ENCODE results near the gene ZNF365. TPM values are rescaled to one million over a fixed set of nuclear protein-coding genes. Genes with fewer than 3 reads are reported as not detected.

ZNF365 gene
- total RNA-seq, 4 donors from 2014 or later: 0.67 to 5.8 (median 1.7) TPM

- no peaks in the 10 kb centered on the region for H3K4me1 ChIP-seq
- no peaks in the 10 kb centered on the region for H3K27me3 ChIP-seq
- ATAC-seq: no peak
- no peaks in the 10 kb centered on the region for H3K36me3 ChIP-seq
- no peak overlapping the region for H3K27ac ChIP-seq
- no peak overlapping the region for H3K4me3 ChIP-seq
- TF ChIP-seq CTCF (IDR thresholded peaks at IDR 0.05) (no peak), EP300 (IDR thresholded peaks at IDR 0.05) (no peak), POLR2AphosphoS5 (IDR thresholded peaks at IDR 0.05) (no peak), POLR2A (IDR thresholded peaks at IDR 0.05) (no peak)
- no peaks in the 10 kb centered on the region for H3K9me3 ChIP-seq
- 90 to 100% methylated on average over 1 of the region's 1 CpG for WGBS, 2 donors (ENCODE audit: low coverage in 1 of 2)
Measured at GRCh38 chr10:62426086-62426485, 51.9 kb downstream of the ZNF365 start.

DNA sequence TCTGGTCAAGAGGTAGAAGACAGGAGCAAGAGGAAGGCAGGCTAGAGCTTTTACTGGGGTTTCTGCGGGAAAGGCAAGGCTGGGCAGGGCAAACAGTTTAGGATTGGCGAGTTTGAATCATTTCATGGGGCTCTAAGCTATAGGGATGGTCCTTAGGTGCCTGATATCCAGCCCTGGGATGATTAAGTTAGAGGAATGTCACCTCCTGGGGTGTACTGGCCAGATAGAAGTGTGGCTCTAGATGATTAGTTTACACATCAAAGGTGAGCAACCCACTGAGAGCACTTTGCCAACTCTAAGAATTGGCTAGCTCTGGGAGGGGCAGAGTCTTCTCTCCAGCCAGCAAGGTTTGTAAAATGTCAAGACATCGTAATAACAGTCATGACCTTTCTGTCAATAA, 52.4 kb downstream of the ZNF365 start:
- Histone ChIP-seq H3K9me3 (no peaks in the 10 kb centered on the region), H3K36me3 (no peaks in the 10 kb centered on the region), H3K27me3 (no peaks in the 10 kb centered on the region), H3K4me3 (no peak overlapping the region), H3K4me1 (no peaks in the 10 kb centered on the region), H3K27ac (no peak overlapping the region)
- 77 to 79% methylated on average over 2 to 3 of the region's 3 CpGs for WGBS, 2 donors (ENCODE audit: low coverage in 1 of 2)
- ATAC-seq: no peak
- TF ChIP-seq POLR2A (IDR thresholded peaks at IDR 0.05) (no peak), POLR2AphosphoS5 (IDR thresholded peaks at IDR 0.05) (no peak), EP300 (IDR thresholded peaks at IDR 0.05) (no peak), CTCF (IDR thresholded peaks at IDR 0.05) (no peak)

DNA sequence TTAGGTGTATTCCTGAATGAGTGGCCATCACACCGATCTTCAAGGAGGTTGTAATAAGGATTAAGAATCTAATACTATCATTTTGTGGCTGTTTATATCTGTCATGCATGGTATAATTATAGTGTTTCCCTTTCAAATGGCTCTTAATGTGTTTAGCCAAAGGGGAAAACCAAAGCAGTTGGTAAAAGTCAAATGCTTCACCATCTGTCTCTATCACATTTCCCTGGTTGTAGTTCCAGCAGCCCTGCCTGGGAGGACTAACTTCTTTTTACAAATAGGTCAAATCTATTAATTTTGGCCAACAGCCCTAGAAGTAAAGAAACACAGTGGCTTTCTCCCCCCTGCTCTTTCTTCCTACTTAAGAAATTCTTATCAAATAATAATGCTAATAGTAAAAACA, 56.7 kb downstream of the ZNF365 start:
- no peaks in the 10 kb centered on the region for H3K27me3 ChIP-seq
- no peak for ATAC-seq
- H3K4me3 ChIP-seq: no peak overlapping the region
- no peaks in the 10 kb centered on the region for H3K9me3 ChIP-seq
- no peaks in the 10 kb centered on the region for H3K36me3 ChIP-seq
- TF ChIP-seq EP300 (IDR thresholded peaks at IDR 0.05) (no peak), POLR2A (IDR thresholded peaks at IDR 0.05) (no peak), CTCF (IDR thresholded peaks at IDR 0.05) (no peak), POLR2AphosphoS5 (IDR thresholded peaks at IDR 0.05) (no peak)
- no peak overlapping the region for H3K27ac ChIP-seq
- H3K4me1 ChIP-seq: peaks cover 0 to 9% (median 0%) of the 10 kb centered on the region in 3 donors
- WGBS, 2 donors (ENCODE audit: low coverage in 1 of 2): 100% methylated on average over 1 of the region's 1 CpG

DNA sequence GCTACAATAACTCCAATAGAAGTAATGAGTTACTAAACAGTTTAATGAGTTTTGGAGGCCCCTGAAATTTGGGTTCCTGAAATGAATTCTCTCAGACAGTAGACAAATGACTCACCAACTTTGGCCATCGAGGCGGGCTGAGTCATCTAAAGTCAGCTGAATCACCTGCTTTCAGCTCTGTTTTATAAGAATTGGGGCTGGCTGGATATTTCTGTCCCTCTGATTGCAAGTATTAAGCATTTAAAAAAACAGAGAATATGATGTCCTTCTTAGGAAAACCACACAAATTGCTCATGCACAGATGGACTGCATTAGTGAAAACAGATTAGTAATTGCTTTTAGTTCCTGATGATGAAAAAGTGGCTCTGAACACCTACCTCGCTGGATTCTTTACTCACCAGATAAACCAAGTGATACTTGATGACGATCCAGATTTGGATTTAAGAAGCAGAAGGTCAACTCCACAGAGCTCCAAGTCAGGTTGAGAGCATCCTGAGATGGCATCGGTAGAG, 59.1 kb downstream of the ZNF365 start:
- Histone ChIP-seq H3K4me3 (no peak overlapping the region), H3K36me3 (no peaks in the 10 kb centered on the region), H3K4me1 (peaks cover 0 to 9% (median 0%) of the 10 kb centered on the region in 3 donors), H3K27me3 (no peaks in the 10 kb centered on the region), H3K9me3 (no peaks in the 10 kb centered on the region), H3K27ac (peak overlapping the region in 3 of 4 donors; percentile 24 to 45 (median 28))
- ATAC-seq: peak; percentile 79
- no peak for TF ChIP-seq CTCF (IDR thresholded peaks at IDR 0.05)
- peak; percentile 49 for TF ChIP-seq POLR2AphosphoS5 (IDR thresholded peaks at IDR 0.05)
- WGBS, 2 donors (ENCODE audit: low coverage in 1 of 2): 17 to 61% methylated on average over 3 to 5 of the region's 5 CpGs

DNA sequence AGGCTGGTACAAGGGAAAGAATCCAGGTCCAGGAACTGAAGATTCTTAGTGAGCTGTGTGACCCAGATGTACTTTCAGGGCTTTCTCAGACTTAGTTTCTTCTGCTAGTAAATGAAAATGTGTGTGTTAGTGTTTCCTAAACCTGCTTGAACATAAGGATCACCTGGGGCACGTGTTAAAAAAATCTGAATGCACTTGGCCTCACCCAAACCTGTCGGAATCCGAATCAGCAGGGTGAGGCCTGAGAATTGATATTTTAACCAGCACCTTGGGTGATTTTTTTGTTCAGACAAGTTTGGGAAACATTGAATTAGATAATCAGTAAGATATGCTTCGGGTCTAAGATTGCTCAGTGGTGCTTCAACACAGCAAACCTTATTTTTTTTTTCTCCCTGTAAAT, 59.7 kb downstream of the ZNF365 start:
- TF ChIP-seq POLR2A (IDR thresholded peaks at IDR 0.05): no peak
- no peak for TF ChIP-seq EP300 (IDR thresholded peaks at IDR 0.05)
- no peak for TF ChIP-seq CTCF (IDR thresholded peaks at IDR 0.05)
- TF ChIP-seq POLR2AphosphoS5 (IDR thresholded peaks at IDR 0.05): no peak
- no peak for ATAC-seq
- Histone ChIP-seq H3K27me3 (no peaks in the 10 kb centered on the region), H3K27ac (peak overlapping the region in 1 of 4 donors; percentile 28), H3K36me3 (no peaks in the 10 kb centered on the region), H3K4me3 (no peak overlapping the region), H3K9me3 (no peaks in the 10 kb centered on the region), H3K4me1 (peaks cover 0 to 9% (median 0%) of the 10 kb centered on the region in 3 donors)
- 83 to 95% methylated on average over 4 of the region's 4 CpGs for WGBS, 2 donors (ENCODE audit: low coverage in 1 of 2)

Data from gastroesophageal sphincter (tissue), 4 donors.